Erythroblast (primary cell): ENCODE data around the gene ERICH4.

ENCODE experiments used
- GATA1 ChIP-seq: IDR thresholded peaks from 2 replicates; pipeline ENCODE4 v1.6.1; 2011; ENCODE audit warnings: low read depth, mild to moderate bottlenecking, control low read depth, low read length, moderate library complexity
- POLR2A ChIP-seq: IDR thresholded peaks from 2 replicates; pipeline ENCODE4 v1.6.1; 2011; ENCODE audit warnings: mild to moderate bottlenecking, low read length

DNA sequence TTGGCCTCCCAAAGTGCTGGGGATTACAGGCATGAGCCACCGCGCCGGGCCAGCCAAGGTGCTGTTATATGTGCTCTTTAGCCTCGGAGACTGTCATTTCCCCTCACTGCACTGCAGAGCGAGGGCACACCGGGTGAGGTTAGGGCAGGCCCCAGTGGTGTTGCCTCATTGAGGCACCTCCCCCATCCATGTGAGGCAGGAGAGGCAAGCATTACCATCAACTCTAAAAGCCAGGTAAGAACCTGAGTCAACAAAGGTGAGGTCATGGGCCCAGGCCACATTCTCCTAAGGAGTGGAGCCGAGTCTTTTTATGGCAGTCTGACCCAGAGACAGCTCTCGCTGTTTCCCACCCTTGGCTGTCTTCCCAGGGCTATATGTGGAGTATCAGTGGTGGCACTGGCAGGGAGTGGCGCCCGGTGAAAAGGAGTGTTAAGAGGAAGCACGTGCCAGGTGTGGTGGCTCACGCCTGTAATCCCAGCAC lies 26.7 kb upstream of the ERICH4 start:
- TF ChIP-seq POLR2A (no peak), GATA1 (no peak)
